ENCODE measurements around the gene CEBPB. TPM values are rescaled to one million over a fixed set of nuclear protein-coding genes. Genes with fewer than 3 reads are reported as not detected.

The CEBPB gene
- total and polyA plus RNA-seq, 3 donors from 2014 or later, result 11.3 to 40.0 (median 25.9) TPM

DNA sequence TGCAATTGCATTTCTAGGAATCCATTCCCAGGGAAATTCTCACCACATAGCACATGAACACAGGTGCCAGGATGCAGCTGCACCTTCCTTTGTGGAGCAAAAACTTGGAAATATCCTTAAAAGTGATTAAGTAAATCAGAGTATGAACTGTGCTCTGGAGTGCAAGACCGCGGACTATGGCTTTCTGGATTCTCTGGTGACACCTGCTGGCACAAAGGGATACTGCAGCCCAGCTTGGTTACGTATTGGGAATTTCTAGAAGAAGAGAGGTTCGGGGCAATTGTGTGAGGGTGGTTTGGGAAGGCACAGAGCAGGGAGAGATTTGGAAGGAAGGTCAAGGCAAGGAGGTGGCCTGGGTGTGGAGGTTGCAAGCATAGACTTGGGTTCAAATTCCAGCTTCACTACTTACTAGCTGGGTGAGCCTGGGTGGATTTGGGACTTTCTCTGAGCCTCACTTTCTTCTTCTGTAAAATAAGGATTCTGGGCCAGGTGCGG lies 21.3 kb upstream of the CEBPB start:
- Histone ChIP-seq H3K27ac (no peak overlapping the region), H3K4me1 (peaks cover 22% of the 10 kb centered on the region), H3K36me3 (ENCODE audit: low read depth, missing control alignments) (no peaks in the 10 kb centered on the region), H3K4me3 (no peak overlapping the region), H3K9me3 (no peaks in the 10 kb centered on the region), H3K27me3 (no peaks in the 10 kb centered on the region)
- TF ChIP-seq, protein P1, sequence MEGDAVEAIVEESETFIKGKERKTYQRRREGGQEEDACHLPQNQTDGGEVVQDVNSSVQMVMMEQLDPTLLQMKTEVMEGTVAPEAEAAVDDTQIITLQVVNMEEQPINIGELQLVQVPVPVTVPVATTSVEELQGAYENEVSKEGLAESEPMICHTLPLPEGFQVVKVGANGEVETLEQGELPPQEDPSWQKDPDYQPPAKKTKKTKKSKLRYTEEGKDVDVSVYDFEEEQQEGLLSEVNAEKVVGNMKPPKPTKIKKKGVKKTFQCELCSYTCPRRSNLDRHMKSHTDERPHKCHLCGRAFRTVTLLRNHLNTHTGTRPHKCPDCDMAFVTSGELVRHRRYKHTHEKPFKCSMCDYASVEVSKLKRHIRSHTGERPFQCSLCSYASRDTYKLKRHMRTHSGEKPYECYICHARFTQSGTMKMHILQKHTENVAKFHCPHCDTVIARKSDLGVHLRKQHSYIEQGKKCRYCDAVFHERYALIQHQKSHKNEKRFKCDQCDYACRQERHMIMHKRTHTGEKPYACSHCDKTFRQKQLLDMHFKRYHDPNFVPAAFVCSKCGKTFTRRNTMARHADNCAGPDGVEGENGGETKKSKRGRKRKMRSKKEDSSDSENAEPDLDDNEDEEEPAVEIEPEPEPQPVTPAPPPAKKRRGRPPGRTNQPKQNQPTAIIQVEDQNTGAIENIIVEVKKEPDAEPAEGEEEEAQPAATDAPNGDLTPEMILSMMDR (IDR thresholded peaks at IDR 0.05), result peak; percentile 95 to 96 (median 96)
- no peak for TF ChIP-seq POLR2A (IDR thresholded peaks at IDR 0.05)
- peak; percentile 93 for DNase-seq
- intact Hi-C loops (cut with DNase I; ENCODE audit: low total_unique reads), result loop anchor here (5.0 kb wide), 1 partner anchor 47 kb away; no protein-coding TSS in a partner anchor
- WGBS, 2 donors, result 27 to 44% methylated on average over 5 of the region's 5 CpGs

DNA sequence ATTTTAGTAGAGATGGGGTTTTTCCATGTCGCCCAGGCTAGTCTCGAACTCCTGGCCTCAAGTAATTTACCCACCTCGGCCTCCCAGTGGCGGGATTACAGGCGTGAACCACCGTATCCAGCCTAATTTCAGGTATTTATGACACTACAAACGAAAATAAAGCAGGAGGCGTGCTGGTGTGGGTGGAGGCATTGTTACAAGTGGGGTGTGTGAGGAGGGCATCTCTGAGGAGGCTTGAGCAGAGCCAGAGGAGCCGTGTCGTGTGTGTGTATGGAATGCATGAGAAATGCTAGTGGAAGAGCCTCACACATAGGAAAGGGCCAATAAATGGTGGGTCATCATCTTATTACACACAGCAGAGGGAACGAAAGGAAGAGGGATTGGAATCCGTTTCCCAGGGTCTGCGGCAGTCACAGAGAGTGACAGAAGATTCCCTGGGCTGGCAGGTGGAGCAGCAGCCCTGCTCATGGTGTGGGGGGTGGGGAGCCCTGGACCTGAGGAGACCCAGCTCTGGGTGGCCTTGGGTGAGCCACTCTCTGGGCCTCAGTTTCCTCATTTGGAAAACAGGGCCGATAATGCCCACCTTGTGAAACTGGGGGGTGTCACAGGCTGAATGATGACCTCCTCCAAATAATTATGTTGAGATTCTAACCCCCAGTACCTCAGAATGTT lies 19.9 kb upstream of the CEBPB start:
- intact Hi-C loops (cut with DNase I; ENCODE audit: low total_unique reads), result no loop called here
- Histone ChIP-seq H3K4me3 (no peak overlapping the region), H3K27ac (no peak overlapping the region), H3K36me3 (ENCODE audit: low read depth, missing control alignments) (no peaks in the 10 kb centered on the region), H3K9me3 (no peaks in the 10 kb centered on the region), H3K27me3 (no peaks in the 10 kb centered on the region), H3K4me1 (peaks cover 18% of the 10 kb centered on the region)
- WGBS, 2 donors, result 88 to 93% methylated on average over 13 to 14 of the region's 14 CpGs
- TF ChIP-seq POLR2A (IDR thresholded peaks at IDR 0.05), result no peak
- TF ChIP-seq, protein P1 (IDR thresholded peaks at IDR 0.05), result no peak
- no peak for DNase-seq

DNA sequence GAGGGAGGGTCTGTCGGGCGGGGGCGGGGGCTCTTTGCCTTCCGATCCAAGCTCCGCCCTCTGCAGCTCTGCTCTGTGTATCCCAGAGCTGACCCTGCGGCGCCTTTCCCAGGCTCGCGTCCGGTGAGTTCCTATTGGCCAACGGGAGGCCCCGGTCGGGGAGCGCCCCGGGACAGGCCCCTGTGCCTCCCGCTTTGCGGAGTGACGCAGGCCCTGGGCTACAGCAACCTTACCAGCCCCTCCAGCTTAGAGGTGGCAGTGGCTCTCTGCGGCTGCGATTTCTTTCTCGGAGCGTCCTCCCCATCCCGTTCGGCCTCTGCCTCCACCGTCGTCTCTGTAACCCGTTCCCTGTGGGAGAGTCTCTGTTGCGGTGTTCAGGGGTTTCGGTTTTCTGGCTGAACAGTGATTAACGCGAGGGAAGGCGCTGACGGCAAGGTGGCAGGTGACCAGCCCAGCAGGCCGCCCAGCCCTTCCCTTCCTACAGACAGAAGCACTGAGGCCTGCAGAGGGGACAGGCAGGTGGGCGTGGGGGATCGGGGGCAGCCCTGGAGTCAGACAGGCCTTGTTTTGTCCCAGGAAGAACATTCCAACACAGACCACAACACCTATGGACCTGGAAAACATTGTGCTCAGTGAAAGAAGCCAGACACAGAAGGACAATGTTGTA lies 18.1 kb upstream of the CEBPB start:
- H3K27ac ChIP-seq, result peak overlapping the region; percentile 33 to 75
- H3K4me3 ChIP-seq, result peak overlapping the region; percentile 57 to 71
- H3K9me3 ChIP-seq, result no peaks in the 10 kb centered on the region
- H3K4me1 ChIP-seq, result peaks cover 8% of the 10 kb centered on the region
- peak; percentile 84 for DNase-seq
- H3K36me3 ChIP-seq (ENCODE audit: low read depth, missing control alignments), result no peaks in the 10 kb centered on the region
- no peak for TF ChIP-seq POLR2A (IDR thresholded peaks at IDR 0.05)
- TF ChIP-seq, protein P1 (IDR thresholded peaks at IDR 0.05), result no peak
- no peaks in the 10 kb centered on the region for H3K27me3 ChIP-seq
- WGBS, 2 donors, result 5 to 7% methylated on average over 9 to 36 of the region's 36 CpGs
- intact Hi-C loops (cut with DNase I; ENCODE audit: low total_unique reads), result no loop called here

DNA sequence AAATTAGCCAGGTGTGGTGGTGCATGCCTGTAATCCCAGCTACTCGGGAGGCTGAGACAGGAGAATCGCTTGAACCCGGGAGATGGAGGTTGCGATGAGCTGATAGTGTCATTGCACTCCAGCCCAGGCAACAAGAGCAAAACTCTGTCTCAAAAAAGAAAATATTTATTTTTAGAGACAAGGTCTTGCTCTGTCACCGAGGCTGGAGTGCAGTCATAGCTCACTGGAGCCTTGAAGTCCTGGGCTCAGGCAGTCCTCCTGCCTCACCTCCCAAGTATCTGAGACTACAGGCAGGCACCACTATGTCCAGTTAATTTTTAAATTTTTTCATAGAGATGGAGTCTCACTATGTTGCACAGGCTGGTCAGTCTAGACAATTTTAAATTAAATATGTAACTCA lies 16.2 kb upstream of the CEBPB start:
- WGBS, 2 donors, result 84 to 90% methylated on average over 5 of the region's 5 CpGs
- no peaks in the 10 kb centered on the region for H3K27me3 ChIP-seq

More for the DNA sequence above, 16.2 kb upstream of the CEBPB start:
- Histone ChIP-seq H3K27ac (no peak overlapping the region), H3K9me3 (no peaks in the 10 kb centered on the region), H3K4me1 (peaks cover 8% of the 10 kb centered on the region), H3K36me3 (ENCODE audit: low read depth, missing control alignments) (no peaks in the 10 kb centered on the region), H3K4me3 (no peak overlapping the region)
- intact Hi-C loops (cut with DNase I; ENCODE audit: low total_unique reads), result no loop called here
- TF ChIP-seq, protein P1 (IDR thresholded peaks at IDR 0.05), result no peak
- DNase-seq, result no peak
